Immature natural killer cell (primary cell): ENCODE results near the gene GCNT1. TPM values are rescaled to one million over a fixed set of nuclear protein-coding genes. Genes with fewer than 3 reads are reported as not detected.

ENCODE experiments used
- DNase-seq, 3 donors: peaks; one replicate each; pipeline ENCODE4 v3.0.0; 2022; ENCODE audit warnings: mixed read lengths in 1 of 3
- H3K27ac Mint-ChIP-seq, 6 donors: one replicate each; pipeline ENCODE4 v1.8.0; 2020; ENCODE audit warnings: mixed read lengths in 6 of 6, mild to moderate bottlenecking in 5 of 6, inconsistent platforms in 4 of 6, moderate library complexity in 3 of 6
- H3K27me3 Mint-ChIP-seq, 3 donors: one replicate each; pipeline ENCODE4 v1.8.0; 2020 to 2021; ENCODE audit warnings: low read depth in 3 of 3, mild to moderate bottlenecking in 3 of 3, mixed read lengths in 3 of 3, moderate library complexity in 3 of 3, inconsistent platforms in 1 of 3
- H3K36me3 Mint-ChIP-seq, 3 donors: one replicate each; pipeline ENCODE4 v1.8.0; 2020; ENCODE audit warnings: mixed read lengths in 3 of 3, inconsistent platforms in 2 of 3, mild to moderate bottlenecking in 2 of 3
- H3K4me1 Mint-ChIP-seq, 2 donors: one replicate each; pipeline ENCODE4 v1.8.0; 2020; ENCODE audit warnings: inconsistent platforms in 2 of 2, mild to moderate bottlenecking in 2 of 2, mixed read lengths in 2 of 2, moderate library complexity in 1 of 2
- H3K4me3 Mint-ChIP-seq, 5 donors: one replicate each; pipeline ENCODE4 v1.8.0; 2020; ENCODE audit warnings: mild to moderate bottlenecking in 5 of 5, mixed read lengths in 5 of 5, inconsistent platforms in 3 of 5, moderate library complexity in 3 of 5
- H3K9me3 Mint-ChIP-seq, 6 donors: one replicate each; pipeline ENCODE4 v1.8.0; 2020; ENCODE audit warnings: mild to moderate bottlenecking in 6 of 6, mixed read lengths in 6 of 6, inconsistent platforms in 4 of 6, moderate library complexity in 3 of 6
- polyA plus RNA-seq, 3 donors: library from polyadenylated mRNA; unstranded; fragments of 300-500 nt; fragmentation: Illumina TruSeq; gene quantifications; one replicate each; pipeline ENCODE4 v1.2.3, GENCODE V29; 2021

Gene GCNT1
- polyA plus RNA-seq, result 10 to 100 TPM in 1 of 3 donors, 1 to 10 TPM in 2; 4.8 to 18.9 (median 9.1) TPM

DNA sequence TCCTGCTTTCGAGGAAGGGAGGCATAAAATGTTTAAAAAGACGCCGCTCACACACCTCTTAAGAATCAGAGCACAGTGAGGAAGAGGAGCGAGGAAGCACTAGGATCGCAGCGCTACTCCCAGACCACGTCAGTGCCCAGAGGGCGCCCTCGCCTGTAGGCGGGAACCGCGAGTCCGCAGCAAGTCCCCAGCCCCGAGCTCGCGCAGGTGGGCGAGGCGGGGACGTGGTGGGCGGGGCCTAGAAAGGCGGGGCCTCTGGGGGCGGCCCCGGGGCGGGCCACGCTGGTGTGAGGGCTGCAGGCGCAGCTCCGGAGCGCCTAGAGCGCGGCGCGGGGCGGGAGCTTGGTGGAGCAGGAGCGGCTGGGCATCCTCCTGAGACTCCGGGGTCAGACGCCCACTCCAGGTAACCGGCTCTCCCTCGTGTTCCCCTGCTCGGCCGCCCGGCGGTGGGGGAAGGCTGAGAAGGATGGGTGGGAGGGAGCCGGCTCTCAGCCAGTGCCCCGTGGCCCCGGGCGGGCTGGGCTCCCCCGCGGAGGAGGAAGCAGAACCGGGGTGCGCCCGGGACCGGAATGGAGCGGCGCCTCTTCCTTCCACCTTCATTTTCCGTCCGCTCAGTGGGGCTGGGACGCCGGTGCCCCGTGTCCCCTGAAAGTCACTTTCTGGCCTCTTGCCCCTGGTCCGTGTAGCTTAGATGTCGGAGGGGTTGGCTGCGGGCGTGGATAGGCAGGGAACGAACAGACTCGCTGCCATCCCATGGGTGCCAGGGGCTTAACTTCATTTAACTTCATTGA lies at the start of gene GCNT1:
TSS of gene GCNT1 (plus strand) at position 280 of the 791 bp plus-strand sequence. CDS start 43,200 bp downstream, outside the sequence.
- H3K4me1 Mint-ChIP-seq, result peaks cover 23 to 39% of the 10 kb centered on the region in 2 donors
- H3K27me3 Mint-ChIP-seq, result peaks cover 0 to 4% (median 0%) of the 10 kb centered on the region in 3 donors
- H3K9me3 Mint-ChIP-seq, result no peaks in the 10 kb centered on the region
- peak; percentile 83 to 86 (median 86) for DNase-seq
- peak within 1 kb of the TSS; percentile 87 to 97 (median 93) for H3K4me3 Mint-ChIP-seq
- H3K36me3 Mint-ChIP-seq, result peaks cover 0 to 8% (median 0%) of the 10 kb centered on the region in 3 donors
- H3K27ac Mint-ChIP-seq, result peak within 1 kb of the TSS; percentile 57 to 91 (median 77)

DNA sequence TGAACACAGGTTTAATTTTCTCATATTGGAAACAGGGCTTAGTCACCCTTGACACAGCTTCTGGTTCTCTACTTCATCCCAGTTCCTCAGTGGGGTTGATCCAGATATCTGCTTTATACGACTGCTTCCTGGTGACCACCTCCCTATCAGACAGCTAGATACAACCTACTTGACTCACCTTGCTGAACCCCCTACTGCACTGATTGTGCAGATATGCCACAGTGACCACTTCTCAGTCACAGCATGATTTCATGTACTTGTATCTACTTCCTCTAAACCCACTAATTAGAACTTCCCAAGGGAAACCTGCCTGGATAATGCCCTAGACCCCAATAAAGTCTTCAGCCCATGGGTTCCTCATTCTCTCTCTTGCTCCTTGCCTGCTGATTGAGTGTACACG lies 46.3 kb upstream of the GCNT1 start:
- Mint-ChIP-seq H3K36me3 (peaks cover 0 to 7% (median 6%) of the 10 kb centered on the region in 3 donors), H3K4me3 (no peak overlapping the region), H3K4me1 (peaks cover 5 to 18% of the 10 kb centered on the region in 2 donors), H3K27me3 (peaks cover 0 to 11% (median 0%) of the 10 kb centered on the region in 3 donors), H3K9me3 (peaks cover 0 to 14% (median 3%) of the 10 kb centered on the region in 6 donors), H3K27ac (no peak overlapping the region)
- DNase-seq, result no peak

DNA sequence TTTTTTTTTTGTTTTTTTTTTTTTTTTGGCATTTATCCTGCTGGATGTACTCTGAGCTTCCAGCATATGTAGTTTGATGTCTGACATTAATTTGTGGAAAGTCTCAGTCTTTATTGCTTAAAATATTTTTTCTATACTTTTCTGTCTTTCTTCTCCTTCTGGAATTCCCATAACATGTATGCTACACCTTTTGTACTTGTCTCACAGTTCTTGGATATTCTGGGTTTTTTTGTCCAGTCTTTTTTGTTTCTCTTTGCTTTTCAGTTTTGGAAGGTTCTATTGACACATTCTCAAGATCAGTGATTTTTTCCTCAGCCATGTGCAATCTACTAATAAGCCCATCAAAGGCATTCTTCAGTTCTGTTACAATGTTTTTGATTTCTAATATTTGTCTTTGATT lies 45.3 kb upstream of the GCNT1 start:
- Mint-ChIP-seq H3K9me3 (peaks cover 0 to 14% (median 3%) of the 10 kb centered on the region in 6 donors), H3K27me3 (peaks cover 0 to 11% (median 2%) of the 10 kb centered on the region in 3 donors), H3K27ac (no peak overlapping the region), H3K4me3 (no peak overlapping the region), H3K4me1 (peaks cover 5 to 18% of the 10 kb centered on the region in 2 donors), H3K36me3 (peaks cover 0 to 7% (median 6%) of the 10 kb centered on the region in 3 donors)
- no peak for DNase-seq

DNA sequence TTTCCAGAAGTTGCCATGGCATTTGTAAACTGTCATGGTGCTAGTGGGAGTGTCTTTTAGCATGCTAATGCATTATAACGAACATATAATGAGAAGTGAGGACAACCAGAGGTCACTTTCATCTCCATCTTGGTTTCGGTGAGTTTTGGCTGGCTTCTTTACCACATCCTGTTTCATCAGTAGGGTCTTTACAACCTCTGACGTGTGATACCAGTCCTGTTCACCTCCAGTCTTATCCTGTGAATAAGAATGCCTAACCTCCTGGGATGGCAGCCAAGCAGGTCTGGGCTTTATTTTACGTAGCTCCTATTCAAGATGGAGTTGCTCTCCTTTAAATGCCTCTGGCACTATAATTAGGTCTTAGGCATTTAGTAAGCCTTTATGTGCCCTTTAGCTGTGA lies 44.3 kb upstream of the GCNT1 start:
- Mint-ChIP-seq H3K4me1 (peaks cover 5 to 18% of the 10 kb centered on the region in 2 donors), H3K36me3 (peaks cover 0 to 7% (median 6%) of the 10 kb centered on the region in 3 donors), H3K9me3 (peaks cover 0 to 14% (median 3%) of the 10 kb centered on the region in 6 donors), H3K27me3 (peaks cover under 1 to 11% (median 2%) of the 10 kb centered on the region in 3 donors), H3K4me3 (no peak overlapping the region), H3K27ac (peak overlapping the region in 1 of 6 donors; percentile 9)
- DNase-seq, result peak; percentile 10 to 23 (median 21)

DNA sequence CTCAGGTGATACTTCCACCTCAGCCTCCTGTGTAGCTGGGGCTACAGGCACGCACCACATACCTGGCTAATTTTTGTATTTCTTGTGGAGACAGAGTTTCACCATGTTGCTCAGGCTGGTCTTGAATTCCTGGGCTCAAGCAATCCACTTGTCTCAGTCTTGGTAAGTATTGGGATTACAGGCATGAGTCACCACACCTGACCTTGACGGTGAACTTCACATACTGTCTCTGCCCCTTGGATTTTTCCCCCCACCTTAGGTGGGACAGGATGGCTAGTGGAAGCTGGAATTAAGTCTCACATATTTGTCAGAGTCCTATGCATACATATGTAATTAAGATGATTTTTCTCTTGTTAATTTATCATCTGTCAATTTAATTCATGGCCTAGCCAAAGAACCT lies 43.8 kb upstream of the GCNT1 start:
- Mint-ChIP-seq H3K4me3 (no peak overlapping the region), H3K9me3 (peaks cover 0 to 14% (median 3%) of the 10 kb centered on the region in 6 donors), H3K27me3 (peaks cover 2 to 11% (median 2%) of the 10 kb centered on the region in 3 donors), H3K4me1 (peaks cover 5 to 18% of the 10 kb centered on the region in 2 donors), H3K27ac (no peak overlapping the region), H3K36me3 (peaks cover 0 to 7% (median 6%) of the 10 kb centered on the region in 3 donors)
- DNase-seq, result no peak

DNA sequence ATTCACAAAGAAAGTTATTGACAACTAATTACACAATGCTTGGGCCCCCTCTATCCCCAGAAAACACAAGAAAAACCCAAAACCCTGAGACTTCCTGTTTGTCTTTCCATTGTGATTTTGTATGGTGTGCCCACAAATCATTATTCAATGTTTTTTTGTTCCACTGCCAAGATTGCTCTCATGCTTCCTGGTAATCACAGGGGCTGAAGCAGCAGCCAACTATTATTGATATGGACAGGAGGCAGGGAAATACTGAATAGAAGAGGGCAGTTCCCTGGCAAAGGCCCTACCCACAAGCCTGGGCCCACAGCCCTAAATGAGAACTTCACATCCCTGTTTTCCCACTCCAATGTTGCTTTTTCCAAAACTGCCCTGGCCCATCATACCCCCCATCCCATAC lies 43.3 kb upstream of the GCNT1 start:
- H3K27me3 Mint-ChIP-seq, result peaks cover 2 to 11% (median 2%) of the 10 kb centered on the region in 3 donors
- H3K9me3 Mint-ChIP-seq, result peaks cover 0 to 14% (median 3%) of the 10 kb centered on the region in 6 donors
- no peak overlapping the region for H3K27ac Mint-ChIP-seq
- no peak overlapping the region for H3K4me3 Mint-ChIP-seq
- H3K36me3 Mint-ChIP-seq, result peaks cover 0 to 7% (median 6%) of the 10 kb centered on the region in 3 donors
- H3K4me1 Mint-ChIP-seq, result peaks cover 5 to 18% of the 10 kb centered on the region in 2 donors
- DNase-seq, result no peak

DNA sequence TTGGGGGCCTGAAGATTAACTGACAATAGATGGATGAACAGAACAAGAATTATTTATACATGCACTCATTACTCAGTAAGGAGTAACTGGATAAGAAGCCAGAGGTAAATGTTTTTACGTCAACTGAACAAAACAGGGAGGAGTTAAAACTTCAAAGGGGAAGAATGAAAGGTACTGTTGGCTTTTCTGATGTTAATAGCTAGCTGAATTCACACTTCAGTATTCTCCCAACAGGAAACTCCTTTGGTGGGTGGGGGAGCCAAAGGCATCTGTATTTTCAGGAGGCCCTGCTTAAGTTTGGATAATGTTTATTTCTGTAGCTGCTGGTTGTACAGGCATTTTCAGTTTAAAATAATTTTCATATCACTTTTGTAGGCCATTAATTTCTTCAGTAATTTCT lies 41.6 kb upstream of the GCNT1 start:
- H3K4me1 Mint-ChIP-seq, result peaks cover 5 to 18% of the 10 kb centered on the region in 2 donors
- H3K9me3 Mint-ChIP-seq, result peaks cover 0 to 14% (median 3%) of the 10 kb centered on the region in 6 donors
- no peak for DNase-seq
- peaks cover 2 to 11% (median 2%) of the 10 kb centered on the region in 3 donors for H3K27me3 Mint-ChIP-seq
- peaks cover 0 to 7% (median 6%) of the 10 kb centered on the region in 3 donors for H3K36me3 Mint-ChIP-seq
- H3K27ac Mint-ChIP-seq, result no peak overlapping the region
- no peak overlapping the region for H3K4me3 Mint-ChIP-seq

DNA sequence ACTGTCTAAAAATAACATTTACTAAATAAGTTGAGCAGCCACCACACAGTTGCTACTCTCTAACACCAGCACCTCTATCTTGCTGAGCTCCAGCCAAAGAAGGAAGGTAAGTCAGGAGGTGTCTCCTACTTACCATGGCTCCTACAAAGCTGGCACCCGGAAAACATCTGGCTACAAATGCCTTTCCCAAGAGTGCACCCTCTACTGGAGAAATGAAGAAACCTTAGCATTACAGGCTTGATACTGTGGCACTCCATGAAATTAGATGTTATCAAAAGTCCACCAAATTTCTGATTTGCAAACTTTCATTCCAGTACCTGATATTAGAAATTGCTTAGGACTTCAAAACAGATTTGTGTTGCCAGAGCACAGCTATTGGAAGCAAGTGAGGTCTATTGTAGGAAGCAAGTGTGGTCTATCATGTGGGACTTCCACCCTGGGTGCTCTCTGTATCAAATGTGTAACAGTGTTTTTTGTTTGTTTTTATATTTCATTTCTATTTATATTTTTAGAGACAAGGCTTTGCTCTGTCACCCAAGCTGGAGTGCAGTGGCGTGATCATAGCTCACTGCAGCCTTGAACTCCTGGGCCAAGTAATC lies 39.1 kb upstream of the GCNT1 start:
- Mint-ChIP-seq H3K27ac (no peak overlapping the region), H3K4me1 (peaks cover 2 to 9% of the 10 kb centered on the region in 2 donors), H3K27me3 (peaks cover 2 to 5% (median 2%) of the 10 kb centered on the region in 3 donors), H3K9me3 (no peaks in the 10 kb centered on the region), H3K36me3 (peaks cover 0 to 4% (median 0%) of the 10 kb centered on the region in 3 donors), H3K4me3 (no peak overlapping the region)
- DNase-seq, result no peak

DNA sequence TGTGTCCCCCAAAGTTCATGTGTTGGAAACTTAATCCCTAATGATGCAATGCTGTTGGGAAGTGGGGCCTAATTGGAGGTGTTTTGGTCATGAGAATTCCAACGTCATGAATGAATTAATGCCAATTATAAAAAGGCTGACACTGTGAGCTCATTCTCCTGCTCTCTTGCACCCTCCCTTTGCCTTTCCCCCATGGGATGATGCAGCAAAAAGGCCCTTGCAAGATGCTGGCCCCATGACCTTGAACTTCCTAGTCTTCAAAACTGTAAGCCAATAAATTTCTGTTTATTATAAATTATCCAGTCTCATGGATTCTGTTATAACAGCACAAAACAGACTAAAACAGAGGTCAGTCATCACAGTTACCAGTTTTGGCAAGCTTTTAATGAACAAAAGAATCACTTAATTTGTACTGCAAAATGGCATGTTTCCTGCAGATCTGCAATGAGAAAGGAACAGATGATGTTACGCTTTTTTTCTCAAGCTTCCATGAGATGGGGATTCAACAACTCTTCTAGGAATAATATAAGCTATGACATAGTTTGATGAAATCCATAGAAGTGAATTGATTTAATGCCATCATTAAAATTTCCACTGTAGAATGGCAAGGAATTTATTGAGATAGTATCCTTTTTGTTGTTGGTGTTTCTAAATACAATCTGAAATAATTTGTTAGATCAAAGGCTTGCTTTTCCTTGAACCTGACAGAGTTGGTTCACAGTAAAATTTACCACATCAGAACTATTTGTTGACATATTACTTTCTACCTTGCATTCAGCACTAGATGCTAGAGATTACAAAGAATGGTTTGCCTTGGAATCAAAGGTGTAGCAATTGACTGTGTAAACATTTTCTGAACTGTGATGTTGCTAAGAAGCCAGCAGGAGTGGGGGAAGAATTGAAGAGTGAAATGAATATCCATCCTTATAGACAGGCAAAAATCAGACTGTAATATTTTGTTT lies 35.5 kb upstream of the GCNT1 start:
- no peak overlapping the region for H3K4me3 Mint-ChIP-seq
- DNase-seq, result no peak
- H3K9me3 Mint-ChIP-seq, result no peaks in the 10 kb centered on the region
- H3K36me3 Mint-ChIP-seq, result peaks cover 0 to 4% (median 0%) of the 10 kb centered on the region in 3 donors
- H3K27me3 Mint-ChIP-seq, result peaks cover 0 to 2% (median 2%) of the 10 kb centered on the region in 3 donors
- H3K4me1 Mint-ChIP-seq, result no peaks in the 10 kb centered on the region
- H3K27ac Mint-ChIP-seq, result no peak overlapping the region

DNA sequence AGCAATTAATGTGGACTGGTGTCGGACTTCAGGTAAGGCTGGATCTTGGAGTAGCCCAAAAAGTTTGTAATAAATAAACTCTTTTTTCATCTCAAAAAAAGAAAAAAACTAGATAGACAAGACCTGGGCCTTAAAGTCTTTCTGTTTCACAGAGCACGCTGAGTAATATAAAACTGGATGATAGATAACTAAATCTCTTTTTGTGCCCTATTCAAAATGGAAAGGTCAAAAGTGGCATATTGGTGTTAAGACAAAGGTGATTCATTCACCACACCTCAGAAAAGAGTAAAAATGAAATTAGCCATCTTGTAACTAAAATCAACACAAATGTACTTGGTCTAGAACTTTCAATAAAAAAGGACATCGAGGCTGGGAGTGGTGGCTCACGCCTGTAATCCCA lies 34.5 kb upstream of the GCNT1 start:
- H3K9me3 Mint-ChIP-seq, result no peaks in the 10 kb centered on the region
- peaks cover 0 to 4% (median 0%) of the 10 kb centered on the region in 3 donors for H3K36me3 Mint-ChIP-seq
- no peak for DNase-seq
- H3K27me3 Mint-ChIP-seq, result peaks cover 0 to 2% (median 2%) of the 10 kb centered on the region in 3 donors
- no peak overlapping the region for H3K27ac Mint-ChIP-seq
- no peak overlapping the region for H3K4me3 Mint-ChIP-seq
- no peaks in the 10 kb centered on the region for H3K4me1 Mint-ChIP-seq

DNA sequence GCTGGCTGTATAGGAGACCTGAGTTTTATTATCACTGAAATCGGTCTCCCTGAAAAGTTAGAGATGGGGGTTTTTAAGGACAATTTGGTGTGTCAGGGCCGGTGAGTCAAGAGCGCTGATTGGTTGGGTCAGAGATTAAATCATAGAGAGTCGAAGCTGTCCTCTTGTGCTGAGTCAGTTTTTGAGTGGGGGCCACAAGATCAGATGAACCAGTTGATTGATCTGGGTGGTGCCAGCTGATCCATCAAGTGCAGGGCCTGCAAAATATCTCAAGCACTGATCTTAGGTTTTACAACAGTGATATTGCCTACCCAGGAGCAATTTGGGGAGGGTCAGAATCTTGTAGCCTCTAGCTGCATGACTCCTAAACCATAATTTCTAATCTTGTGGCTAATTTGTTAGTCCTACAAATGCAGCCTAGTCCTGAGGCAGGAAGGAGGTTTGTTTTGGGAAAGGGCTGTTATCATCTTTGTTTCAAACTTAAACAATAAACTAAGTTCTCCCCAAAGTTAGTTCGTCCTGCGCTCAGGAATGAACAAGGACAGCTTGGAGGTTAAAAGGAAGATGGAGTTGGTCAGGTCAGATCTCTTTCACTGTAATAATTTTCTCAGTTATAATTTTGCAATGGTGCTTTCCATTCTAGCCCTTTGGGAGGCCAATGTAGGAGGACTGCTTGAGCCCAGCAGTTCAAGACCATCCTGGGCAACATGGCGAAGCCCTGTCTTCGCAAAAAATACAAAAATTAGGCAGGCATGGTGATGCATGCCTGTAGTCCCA lies 33.1 kb upstream of the GCNT1 start:
- H3K27me3 Mint-ChIP-seq, result peaks cover 0 to 5% (median 0%) of the 10 kb centered on the region in 3 donors
- H3K4me1 Mint-ChIP-seq, result no peaks in the 10 kb centered on the region
- peaks cover 0 to 4% (median 0%) of the 10 kb centered on the region in 3 donors for H3K36me3 Mint-ChIP-seq
- no peak for DNase-seq
- no peak overlapping the region for H3K4me3 Mint-ChIP-seq
- no peak overlapping the region for H3K27ac Mint-ChIP-seq
- no peaks in the 10 kb centered on the region for H3K9me3 Mint-ChIP-seq

DNA sequence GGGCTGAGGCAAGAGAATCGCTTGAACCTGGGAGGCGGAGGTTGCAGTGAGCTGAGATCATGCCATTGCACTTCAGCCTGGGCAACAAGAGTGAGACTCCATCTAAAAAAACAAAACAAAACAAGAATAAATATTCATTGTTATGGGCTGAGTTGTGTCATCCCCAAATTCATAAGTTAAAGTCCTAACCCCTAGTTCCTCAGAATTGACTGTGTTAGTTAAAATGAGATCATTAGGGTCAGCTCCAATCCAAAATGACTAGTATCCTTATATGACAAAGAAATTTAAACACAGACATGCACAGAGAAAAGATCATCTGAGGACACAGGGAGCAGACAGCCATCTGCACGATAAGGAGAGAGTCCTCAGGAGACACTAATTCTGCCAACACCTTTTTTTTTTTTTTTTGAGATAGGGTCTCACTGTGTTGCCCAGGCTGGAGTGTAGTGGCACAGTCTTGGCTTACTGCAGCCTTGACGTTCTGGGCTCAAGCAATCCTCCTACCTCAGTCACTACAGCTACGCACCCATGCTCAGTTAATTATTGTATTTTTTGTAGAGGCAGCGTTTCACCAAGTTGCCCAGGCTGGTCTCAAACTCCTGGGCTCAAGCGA lies 32.1 kb upstream of the GCNT1 start:
- no peak for DNase-seq
- H3K27me3 Mint-ChIP-seq, result peaks cover 0 to 7% (median 0%) of the 10 kb centered on the region in 3 donors
- H3K4me1 Mint-ChIP-seq, result no peaks in the 10 kb centered on the region
- H3K9me3 Mint-ChIP-seq, result no peaks in the 10 kb centered on the region
- no peak overlapping the region for H3K27ac Mint-ChIP-seq
- peaks cover 0 to 4% (median 0%) of the 10 kb centered on the region in 3 donors for H3K36me3 Mint-ChIP-seq
- no peak overlapping the region for H3K4me3 Mint-ChIP-seq
